SK-N-MC (cell line): Measurements from ENCODE around the gene GPR42.

Experiments used
- DNase-seq: peaks from one replicate; pipeline ENCODE4 v3.0.0-alpha.2; 2011; ENCODE audit warnings: low read depth, low spot score
- H3K27ac ChIP-seq: fragments of 200-600 bp; sonication (generic); 2 replicates; pipeline ENCODE4 v1.5.1; 2016; ENCODE audit warnings: mixed run types
- H3K36me3 ChIP-seq: fragments of 200-600 bp; sonication (generic); 2 replicates; pipeline ENCODE4 v1.6.1; 2017; ENCODE audit warnings: antibody characterized with exemption, low read length, mixed read lengths; ENCODE audit not compliant: insufficient read depth
- H3K4me3 ChIP-seq: fragments of 200-600 bp; sonication (generic); 2 replicates; pipeline ENCODE4 v1.5.1; 2016
- H3K9ac ChIP-seq: fragments of 200-600 bp; sonication (generic); 2 replicates; pipeline ENCODE4 v1.8.0; 2017; ENCODE audit warnings: mixed run types, mixed read lengths; ENCODE audit not compliant: insufficient read length
- H3K9me3 ChIP-seq: fragments of 200-600 bp; sonication (generic); 2 replicates; pipeline ENCODE4 v1.6.1; 2017; ENCODE audit warnings: low read depth, mild to moderate bottlenecking, antibody characterized with exemption, low read length, moderate library complexity, mixed read lengths
- EZH2 ChIP-seq: fragments of 200-600 bp; sonication (generic); IDR thresholded peaks from one replicate; pipeline ENCODE4 v1.6.1; 2017; ENCODE audit warnings: antibody characterized with exemption
- FOXP2 ChIP-seq: optimal IDR thresholded peaks from 2 replicates; pipeline ENCODE3; 2011; ENCODE audit warnings: mild to moderate bottlenecking, moderate library complexity; ENCODE audit not compliant: insufficient read depth; ENCODE audit errors: extremely low read length, control extremely low read depth
- POLR2AphosphoS5 ChIP-seq: IDR thresholded peaks from 2 replicates; pipeline ENCODE4 v1.6.1; 2012; ENCODE audit warnings: mild to moderate bottlenecking, low read depth, low read length, borderline replicate concordance

The GPR42 gene

DNA sequence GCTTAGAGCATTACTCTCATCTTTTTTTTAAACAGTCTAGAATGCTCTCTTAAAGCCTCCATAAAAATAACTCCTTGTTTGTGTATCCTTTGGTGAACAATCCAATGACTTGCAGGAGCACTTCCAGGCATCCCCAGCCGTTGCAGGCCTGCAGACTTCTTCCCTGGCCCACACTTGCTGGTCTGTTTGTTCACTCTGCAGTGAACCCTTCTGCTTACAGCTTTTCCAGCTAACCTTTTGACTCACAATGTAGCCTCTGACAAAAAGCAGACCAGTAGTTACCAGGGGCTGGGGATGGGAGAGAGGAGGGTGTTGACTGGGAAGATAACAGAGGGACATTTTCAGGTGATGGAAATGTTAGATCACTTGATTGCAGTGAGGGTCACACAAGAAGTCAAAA, 9.1 kb downstream of the GPR42 start:
- Histone ChIP-seq H3K36me3 (no peaks in the 10 kb centered on the region), H3K9ac (no peak overlapping the region), H3K9me3 (no peaks in the 10 kb centered on the region), H3K4me3 (no peak overlapping the region), H3K27ac (no peak overlapping the region)
- DNase-seq = no peak
- TF ChIP-seq POLR2AphosphoS5 = no peak

DNA sequence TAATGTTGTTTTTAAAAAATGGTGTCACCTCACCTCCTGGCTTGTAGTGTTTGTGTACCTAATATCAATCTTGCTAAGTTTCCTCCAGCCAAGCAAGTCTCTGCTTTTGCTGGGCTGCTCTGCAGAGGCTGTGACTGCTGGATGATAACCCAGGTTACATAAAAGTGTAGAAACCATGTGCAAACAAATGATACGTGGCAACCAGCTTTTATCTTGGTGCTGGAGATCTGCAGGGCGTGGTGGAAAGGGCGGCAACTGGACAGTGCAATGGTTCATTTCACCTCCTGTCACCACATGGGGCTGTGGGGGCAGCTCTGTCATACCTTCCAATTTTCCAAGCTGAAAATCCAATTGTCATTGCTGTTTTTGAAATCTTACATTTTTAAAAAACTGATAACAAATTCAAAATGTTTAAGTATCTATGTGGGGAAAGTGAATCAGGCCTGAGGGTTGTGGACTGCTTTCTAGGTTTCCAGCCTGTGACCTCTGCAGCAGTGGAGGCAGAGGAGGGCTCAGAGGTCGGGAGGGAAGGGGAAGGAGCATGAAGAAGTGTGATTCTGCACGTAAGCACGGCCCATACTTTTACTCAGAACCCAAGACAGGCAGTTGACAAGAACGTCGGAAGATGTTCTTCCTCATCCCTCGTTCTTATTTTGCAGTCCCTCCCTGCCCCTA, 9.7 kb downstream of the GPR42 start:
- H3K27ac ChIP-seq = no peak overlapping the region
- no peak for TF ChIP-seq EZH2
- TF ChIP-seq POLR2AphosphoS5 = no peak
- TF ChIP-seq FOXP2 = no peak
- no peaks in the 10 kb centered on the region for H3K9me3 ChIP-seq
- H3K9ac ChIP-seq = no peak overlapping the region
- no peaks in the 10 kb centered on the region for H3K36me3 ChIP-seq
- DNase-seq = no peak
- no peak overlapping the region for H3K4me3 ChIP-seq

DNA sequence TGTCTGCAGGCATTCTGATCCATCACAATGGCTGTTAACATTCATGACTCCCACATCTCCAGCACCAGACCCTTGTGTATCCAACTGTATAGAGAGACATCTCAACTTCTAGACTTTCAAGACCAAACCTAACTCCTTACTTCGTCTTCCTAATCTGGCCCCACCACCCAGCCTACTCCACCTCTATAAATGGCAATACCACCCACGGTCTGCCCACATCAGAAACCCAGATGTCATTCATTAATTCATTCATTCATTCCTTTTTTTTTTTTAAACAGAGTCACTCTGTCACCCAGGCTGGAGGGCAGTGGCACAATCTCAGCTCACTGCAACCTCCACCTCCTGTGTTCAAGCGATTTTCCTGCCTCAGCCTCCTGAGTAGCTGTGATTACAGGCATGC, 10.4 kb downstream of the GPR42 start:
- no peak for TF ChIP-seq FOXP2
- no peak for TF ChIP-seq POLR2AphosphoS5
- no peak for TF ChIP-seq EZH2
- no peaks in the 10 kb centered on the region for H3K9me3 ChIP-seq
- no peaks in the 10 kb centered on the region for H3K36me3 ChIP-seq
- H3K9ac ChIP-seq = no peak overlapping the region
- no peak overlapping the region for H3K27ac ChIP-seq
- H3K4me3 ChIP-seq = no peak overlapping the region
- no peak for DNase-seq

DNA sequence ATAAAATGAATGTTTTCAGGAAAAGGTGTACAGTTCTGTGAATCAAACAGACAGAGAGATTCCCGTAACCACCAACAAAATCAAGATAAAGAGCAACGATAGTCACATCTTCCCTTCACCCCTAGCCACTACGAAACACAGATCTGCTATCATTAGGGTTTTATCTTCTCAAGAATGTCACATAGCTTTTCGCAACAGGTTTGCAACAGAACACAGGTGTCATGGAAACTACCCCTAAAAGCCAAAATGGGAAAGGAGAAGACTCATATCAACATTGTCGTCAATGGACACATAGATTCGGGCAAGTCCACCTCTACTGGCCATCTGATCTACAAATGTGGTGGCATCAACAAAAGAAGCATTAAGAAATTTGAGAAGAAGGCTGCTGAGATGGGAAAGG, 11.1 kb downstream of the GPR42 start:
- H3K4me3 ChIP-seq = no peak overlapping the region
- peaks cover 3% of the 10 kb centered on the region; the same call in 1 of the 2 replicates for H3K9me3 ChIP-seq
- DNase-seq = no peak
- TF ChIP-seq EZH2 = no peak
- TF ChIP-seq POLR2AphosphoS5 = no peak
- no peak for TF ChIP-seq FOXP2
- no peaks in the 10 kb centered on the region for H3K36me3 ChIP-seq
- H3K9ac ChIP-seq = no peak overlapping the region
- H3K27ac ChIP-seq = no peak overlapping the region

GRCh38 chr19:35383536-35383935, 12.7 kb downstream of the GPR42 start:
- H3K9me3 ChIP-seq = peaks cover 4% of the 10 kb centered on the region; the same call in 1 of the 2 replicates
- H3K9ac ChIP-seq = no peak overlapping the region
- H3K36me3 ChIP-seq = no peaks in the 10 kb centered on the region
- DNase-seq = no peak
- TF ChIP-seq POLR2AphosphoS5 (no peak), EZH2 (no peak), FOXP2 (no peak)
- no peak overlapping the region for H3K27ac ChIP-seq
- H3K4me3 ChIP-seq = no peak overlapping the region

DNA sequence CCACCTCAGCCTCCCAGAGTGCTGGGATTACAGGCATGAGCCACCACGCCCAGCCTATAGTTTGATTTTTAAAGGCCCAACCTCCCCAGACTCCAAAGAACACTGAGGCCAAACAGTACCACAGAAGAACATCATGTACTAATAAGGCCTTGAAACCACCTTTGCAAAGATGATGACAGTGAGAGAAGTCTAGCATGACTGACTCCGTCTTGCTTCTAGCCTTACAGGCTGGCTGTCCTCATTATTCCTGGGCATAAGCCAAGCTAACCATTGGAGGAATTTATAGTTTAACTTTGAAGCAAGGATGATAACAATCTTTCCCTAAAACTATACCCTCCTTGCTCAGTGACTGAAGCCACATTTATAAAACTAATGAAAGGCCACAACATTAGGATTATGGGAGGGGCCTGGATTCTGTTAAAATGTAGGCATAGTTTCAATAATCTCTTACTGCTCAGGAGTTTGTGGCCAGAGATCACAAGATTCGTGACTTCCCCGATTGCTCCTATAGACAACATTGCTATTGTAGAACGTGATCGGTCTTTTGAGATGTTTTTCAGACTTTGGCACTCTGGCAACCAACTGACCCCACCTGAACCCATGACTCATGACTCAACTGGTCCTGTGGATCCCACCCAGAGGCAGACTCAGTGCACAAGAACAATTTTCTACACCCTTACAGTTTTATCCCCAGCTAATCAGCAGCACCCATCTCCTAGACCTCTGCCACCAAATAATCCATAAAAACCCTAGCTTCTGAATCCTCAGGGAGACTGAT, 17.6 kb downstream of the GPR42 start:
- Histone ChIP-seq H3K36me3 (no peaks in the 10 kb centered on the region), H3K4me3 (no peak overlapping the region), H3K9me3 (peaks cover 4% of the 10 kb centered on the region; the same call in 1 of the 2 replicates), H3K27ac (no peak overlapping the region), H3K9ac (no peak overlapping the region)
- DNase-seq = no peak
- TF ChIP-seq FOXP2 = no peak
- TF ChIP-seq POLR2AphosphoS5 = no peak
- no peak for TF ChIP-seq EZH2

DNA sequence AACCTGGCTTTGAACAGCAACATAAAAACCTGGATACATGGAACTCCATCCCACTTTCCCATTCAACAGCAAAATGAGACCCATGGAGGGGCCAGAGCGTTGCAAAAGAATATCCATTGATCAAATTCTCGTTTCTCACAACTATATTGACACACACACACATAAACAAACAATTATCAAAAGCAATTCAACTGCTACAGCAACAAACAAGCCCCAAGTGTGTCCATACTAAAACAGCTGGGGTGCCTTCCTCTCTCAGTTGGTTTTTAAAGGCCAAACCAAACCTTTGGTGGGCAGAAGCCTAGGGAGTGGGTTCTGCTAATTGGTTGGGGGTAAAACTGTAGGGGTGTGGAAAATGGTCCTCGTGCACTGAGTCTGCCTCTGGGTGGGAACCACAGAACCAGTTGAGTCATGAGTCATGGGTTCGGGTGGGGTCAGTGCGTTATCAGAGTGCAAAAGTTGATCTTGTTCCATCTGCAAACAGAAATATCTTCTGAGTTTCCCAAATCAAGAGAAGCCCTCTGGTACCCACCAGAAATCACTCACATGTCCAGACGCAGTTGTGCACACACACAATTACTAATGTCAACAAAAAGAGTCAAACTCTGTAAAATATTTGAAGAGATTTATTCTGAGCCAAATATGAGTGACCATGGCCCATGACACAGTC, 18.5 kb downstream of the GPR42 start:
- peaks cover 4% of the 10 kb centered on the region; the same call in 1 of the 2 replicates for H3K9me3 ChIP-seq
- H3K9ac ChIP-seq = no peak overlapping the region
- DNase-seq = no peak
- H3K36me3 ChIP-seq = no peaks in the 10 kb centered on the region
- no peak overlapping the region for H3K27ac ChIP-seq
- no peak for TF ChIP-seq EZH2
- TF ChIP-seq FOXP2 = no peak
- TF ChIP-seq POLR2AphosphoS5 = no peak
- no peak overlapping the region for H3K4me3 ChIP-seq
